GM19324 (cell line): ENCODE measurements around the gene DENND6B.
A peak's percentile ranks its signal among the peaks of the same experiment; 100 is the strongest.

Experiments
- ATAC-seq: cut with Tn5 transposase; IDR thresholded peaks from one replicate; pipeline ENCODE4 v1.9.1; 2021; ENCODE audit warnings: mild to moderate bottlenecking, moderate library complexity; ENCODE audit not compliant: unreplicated experiment, low FRiP score

DENND6B gene

DNA sequence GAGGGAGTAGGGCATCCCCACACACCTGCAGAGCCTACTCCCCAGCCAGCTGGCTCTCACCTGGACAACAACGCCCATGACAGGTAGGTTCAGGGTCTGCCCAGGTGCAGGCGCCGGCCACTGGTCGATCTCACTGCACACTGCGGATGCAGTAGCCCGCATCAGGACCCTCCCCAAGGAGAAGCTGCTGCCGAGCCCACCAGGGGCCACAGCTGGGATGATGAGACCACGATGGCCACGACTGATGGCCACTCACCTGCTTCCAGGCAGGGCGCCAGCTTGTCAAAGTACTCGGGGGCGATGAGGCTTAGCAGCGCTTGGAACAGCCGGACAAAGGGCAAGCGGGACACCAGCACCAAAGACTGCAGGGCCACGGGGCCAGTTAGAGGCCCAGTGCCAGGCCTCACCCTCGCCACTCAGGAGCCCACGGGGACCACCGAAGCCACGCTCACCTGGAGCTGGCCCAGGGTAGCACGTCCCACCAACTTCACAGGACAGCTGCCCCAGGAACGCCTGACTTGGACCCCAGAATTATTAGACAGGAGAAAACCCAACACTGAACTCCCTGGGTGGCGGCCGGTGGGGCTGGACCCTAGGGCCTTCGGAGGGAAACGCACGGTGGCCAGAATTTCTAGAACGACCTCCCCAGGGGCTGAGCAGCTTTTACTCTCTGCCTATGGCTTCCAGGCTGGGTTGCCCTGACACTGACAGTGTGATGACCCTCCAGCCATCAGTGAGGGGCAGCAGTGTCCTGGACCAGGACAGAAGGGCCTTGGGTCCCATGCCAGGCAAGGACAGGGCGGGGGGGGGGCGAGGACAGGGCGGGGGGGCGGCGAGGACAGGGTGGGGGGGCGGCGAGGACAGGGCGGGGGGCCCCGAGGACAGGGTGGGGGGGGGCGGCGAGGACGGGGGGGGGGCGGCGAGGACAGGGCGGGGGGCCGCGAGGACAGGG lies 10.4 kb downstream of the DENND6B start:
- no peak for ATAC-seq

DNA sequence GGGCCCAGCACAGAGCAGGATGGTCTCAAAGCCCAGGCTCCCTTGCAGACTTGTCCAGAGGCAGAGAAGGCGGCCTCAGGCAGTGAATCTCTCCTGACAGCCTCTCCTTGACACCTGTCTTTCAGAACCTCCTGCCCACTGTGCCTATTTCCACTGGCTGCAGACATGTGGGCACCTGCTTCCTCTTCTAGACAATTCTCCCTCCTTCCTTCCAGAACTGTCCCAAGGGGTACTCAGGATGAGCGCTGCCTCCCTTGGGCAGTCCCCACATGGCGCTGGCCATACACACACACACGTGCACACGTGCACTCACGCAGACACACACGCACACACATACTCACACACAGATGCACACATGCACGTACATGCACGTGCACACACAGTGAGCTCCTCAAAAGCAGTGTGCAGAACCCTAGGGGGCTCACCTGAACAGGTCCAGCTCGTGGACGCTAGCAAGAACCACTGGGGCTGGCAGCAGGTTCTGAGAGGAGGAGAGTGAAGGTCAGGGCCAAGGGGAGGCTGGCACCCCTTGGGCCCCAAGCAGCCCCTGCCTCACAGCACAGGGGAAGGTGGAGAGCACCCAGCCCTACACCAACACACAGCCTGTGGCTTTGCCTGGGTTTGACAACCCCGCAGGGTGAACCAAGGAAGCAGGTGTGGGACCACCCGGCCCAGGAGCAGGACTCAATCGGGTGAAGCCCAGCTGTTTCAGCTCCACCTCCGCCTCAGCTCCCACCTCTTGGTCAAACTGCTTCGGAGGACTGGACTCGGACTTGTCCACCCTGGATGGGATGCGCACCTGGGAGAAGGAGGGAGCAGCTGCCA lies 11.3 kb downstream of the DENND6B start:
- no peak for ATAC-seq

DNA sequence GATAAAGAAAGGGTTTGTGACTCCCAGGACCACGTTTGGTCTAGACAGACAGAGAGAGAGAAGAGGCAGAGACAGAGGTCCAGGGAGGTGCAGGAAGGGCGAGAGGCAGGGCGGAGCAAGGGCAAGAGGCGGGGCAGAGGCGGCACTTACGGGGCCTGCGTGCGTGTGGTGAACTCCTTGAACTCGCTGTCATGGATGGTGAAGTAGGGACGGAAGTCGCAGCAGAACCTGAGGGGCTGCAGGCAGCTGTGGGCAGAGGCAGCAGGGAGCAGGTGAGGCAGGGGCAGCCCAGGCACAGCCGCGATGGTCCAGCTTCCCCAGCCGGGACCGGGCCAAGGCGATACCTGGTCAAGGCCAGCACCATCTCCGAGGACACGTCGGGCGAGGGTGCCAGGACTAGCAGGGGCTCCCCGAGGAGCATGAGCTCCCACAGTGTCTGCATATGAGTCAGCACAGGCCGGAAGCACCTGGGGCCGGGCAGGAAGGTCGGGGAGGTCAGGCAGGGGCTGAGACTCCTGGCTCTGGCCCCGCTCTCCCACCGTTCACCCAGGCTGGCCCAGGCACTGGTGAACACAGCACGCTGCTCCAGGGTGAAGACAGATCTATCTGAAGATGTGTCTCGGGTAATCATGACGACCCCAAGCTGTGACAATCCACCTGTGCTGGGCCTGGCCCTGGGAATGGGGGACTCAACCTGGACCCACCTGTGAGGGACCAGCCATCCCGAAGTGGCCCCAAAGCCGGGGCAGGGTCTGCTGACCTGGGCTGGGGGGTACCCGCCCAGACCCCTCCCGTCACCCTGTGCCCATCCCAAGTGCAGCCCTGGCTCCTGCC lies 12.1 kb downstream of the DENND6B start:
- ATAC-seq, result peak; percentile 55

DNA sequence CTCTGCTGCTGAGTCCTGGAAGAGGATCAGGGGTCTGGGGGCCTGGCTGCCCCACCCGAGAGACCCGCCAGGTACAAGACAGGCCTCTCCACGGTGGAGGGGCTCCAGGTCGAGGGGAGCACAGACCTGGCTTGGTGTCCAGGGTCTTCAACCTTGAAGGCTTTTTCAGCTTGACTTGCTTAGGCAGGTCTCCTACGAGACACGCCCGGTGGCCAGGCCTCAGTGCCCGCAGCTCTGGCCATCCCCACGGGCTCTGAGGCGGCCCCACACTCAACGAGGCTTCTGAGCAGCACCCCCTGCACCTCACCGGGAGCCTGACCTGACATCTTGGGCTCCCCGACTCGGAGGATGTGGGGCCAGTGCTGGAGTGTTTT lies 12.7 kb downstream of the DENND6B start:
- no peak for ATAC-seq

DNA sequence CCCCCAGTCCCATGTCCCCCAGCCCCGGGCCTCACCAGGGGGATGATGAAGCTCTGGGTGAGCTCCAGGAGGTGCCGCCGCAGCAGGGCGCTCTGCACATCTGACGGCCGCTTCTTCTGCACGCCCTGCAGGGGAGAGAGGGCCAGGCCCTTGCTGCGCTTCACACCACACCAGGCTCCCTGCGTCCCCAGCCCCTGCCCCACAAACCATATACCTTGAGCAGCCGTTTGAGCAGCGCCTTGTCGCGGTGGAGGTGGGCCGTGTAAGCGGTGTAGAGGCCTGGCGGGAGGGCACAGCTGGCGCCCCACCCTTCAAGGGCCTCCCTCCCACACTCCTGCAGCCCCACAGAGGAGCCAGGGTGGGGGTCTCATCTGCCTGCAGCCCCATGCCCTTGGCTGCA lies 13.2 kb downstream of the DENND6B start:
- no peak for ATAC-seq

DNA sequence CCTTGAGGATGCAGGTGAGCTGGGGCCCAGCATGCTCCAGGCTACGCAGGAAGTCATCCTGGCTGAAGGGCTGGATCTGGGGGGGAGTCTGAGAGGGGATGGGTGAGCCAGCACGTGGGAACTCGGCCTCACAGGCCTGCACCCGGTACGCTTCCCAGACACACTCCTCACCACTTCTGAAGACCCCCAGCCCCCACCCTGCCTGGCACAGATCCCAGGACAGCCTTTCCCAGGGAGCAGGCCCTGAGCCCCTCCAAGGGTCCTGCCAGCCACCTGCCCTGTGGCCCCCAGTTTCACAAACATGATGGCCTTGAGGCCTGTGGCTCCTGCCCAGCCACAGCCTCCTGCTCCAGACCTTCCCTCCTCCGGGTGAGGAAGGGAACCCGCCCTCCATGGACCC lies 13.8 kb downstream of the DENND6B start:
- ATAC-seq, result no peak

DNA sequence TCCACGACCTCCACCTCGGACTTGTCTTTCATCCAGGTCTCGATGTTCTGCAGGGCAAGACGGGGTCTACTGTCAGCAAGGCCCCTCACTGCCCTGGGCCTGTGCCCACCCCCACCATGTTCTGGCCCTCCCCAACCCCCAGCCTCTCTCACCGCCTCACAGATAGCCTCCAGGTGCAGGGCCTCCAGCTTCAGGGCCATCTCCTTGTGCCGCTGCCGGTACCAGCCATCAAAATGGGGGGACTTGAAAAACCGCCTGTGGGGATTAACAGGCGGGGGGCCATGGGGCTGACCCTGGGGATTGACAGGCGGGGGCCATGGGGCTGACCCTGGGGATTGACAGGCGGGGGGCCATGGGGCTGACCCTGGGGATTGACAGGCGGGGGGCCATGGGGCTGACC lies 14.4 kb downstream of the DENND6B start:
- ATAC-seq, result no peak

DNA sequence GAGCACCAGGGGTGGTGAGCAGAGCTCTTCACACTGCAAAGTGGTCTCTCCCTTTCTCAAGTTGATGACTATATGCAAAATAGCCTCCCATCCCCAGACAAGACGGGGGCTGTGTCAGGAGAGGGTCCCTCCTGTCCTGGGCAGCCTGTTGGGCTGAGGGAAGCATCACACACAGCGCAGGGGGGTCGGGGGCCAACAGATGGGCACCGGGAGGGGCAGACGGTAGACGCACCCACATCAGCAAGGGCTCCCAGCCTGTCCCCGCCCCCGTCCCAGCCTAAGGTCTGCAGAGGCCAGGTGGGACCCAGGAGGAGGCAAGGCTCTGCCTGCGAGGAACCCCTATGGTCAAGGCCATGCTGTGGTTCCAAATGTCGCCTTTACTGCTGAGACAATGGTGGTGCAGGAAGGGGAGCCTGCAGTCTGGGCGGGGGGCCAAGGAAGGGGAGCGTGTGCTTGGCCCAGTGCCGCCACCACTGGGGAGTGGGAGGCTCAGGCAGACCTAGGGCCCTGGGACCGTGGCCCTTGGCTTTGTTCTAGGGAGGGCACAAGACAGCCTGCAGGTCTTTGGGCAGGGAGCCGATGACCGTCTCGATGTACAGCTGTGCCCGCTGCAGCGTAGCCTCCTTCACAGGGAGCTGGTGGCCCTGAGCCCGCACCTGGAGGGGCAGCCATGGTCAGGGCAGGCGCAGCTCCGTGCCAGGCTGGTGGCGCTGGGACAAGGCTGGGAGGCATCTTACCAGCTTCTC lies 15.0 kb downstream of the DENND6B start:
- no peak for ATAC-seq

DNA sequence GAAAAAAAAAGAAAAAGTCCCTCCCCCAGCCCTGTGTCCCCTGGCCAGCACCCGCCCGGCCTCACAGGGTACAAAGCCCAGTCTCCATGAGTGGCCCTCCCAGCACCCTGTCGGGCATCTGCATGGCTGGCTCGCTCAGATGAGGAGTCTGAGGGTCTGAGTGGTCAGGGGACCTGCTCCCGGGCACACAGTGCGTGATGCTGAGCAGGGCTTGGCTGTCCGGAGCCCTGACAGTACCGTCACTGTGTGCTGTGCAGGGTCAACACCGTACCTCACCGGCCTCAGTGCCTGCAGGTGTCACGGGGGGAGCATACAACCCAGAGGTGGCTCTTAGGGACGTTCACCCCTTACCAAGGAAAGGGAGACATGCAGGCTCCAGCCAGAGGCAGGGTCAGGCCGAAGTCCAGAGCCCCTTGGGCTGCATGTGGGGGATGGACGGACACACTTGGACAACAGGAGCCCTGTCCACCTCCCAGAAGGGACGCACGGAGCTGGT lies 15.8 kb downstream of the DENND6B start:
- ATAC-seq, result no peak

- ATAC-seq, result no peak
Observed at GRCh38 chr22:50310031-50310722, 16.6 kb downstream of the DENND6B start.

- ATAC-seq, result no peak
Observed at GRCh38 chr22:50309601-50309991, 17.2 kb downstream of the DENND6B start.

GRCh38 chr22:50308986-50309600 lies 17.7 kb downstream of the DENND6B start:
- ATAC-seq, result no peak

- ATAC-seq, result no peak
Observed at GRCh38 chr22:50308597-50308935, 18.2 kb downstream of the DENND6B start.

DNA sequence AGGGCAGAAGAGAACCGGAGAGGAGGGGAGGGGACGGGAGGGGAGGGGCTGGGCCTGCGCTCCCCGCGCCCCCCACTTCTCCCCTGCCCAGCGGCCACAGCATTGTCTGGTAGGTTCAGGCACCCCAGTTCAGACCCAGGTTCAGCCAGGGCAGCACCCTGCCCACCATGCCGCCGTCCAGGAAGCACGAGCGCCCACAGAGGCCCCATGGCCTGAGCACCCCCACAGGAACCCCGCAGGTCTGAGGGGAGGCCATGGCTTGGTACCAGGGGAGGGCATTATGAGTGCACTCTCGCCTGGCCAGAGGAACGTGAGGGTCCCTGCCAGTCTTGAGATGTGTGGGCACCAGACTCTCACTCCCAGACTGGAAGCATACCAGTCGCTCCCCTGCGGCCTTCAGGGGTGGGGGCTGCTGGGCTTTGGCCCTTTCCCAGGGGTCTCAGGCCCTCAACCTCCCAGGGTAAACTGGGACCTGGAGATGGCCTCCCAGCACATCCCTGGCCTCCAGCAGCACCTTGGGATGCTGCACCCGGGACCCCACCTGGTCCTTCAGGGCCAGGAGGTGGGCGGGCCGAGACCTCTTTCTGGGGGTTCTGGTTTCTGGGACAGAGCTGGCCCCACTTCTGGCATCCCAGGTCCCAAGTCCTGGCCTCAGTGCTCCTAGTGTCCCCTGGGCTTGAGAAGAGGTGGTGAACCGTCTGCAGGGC lies 18.8 kb downstream of the DENND6B start:
- ATAC-seq, result no peak

- peak; percentile 38 for ATAC-seq
Observed at GRCh38 chr22:50306753-50307749, 19.8 kb downstream of the DENND6B start, which contains the start of gene PLXNB2. PLXNB2 (minus strand) TSS chr22:50307646; CDS start chr22:50290584, 17,062 bp downstream.

GRCh38 chr22:50305923-50306566 lies 20.8 kb downstream of the DENND6B start:
- ATAC-seq, result no peak
